ENCODE results near the gene DRD2.

DRD2 gene

DNA sequence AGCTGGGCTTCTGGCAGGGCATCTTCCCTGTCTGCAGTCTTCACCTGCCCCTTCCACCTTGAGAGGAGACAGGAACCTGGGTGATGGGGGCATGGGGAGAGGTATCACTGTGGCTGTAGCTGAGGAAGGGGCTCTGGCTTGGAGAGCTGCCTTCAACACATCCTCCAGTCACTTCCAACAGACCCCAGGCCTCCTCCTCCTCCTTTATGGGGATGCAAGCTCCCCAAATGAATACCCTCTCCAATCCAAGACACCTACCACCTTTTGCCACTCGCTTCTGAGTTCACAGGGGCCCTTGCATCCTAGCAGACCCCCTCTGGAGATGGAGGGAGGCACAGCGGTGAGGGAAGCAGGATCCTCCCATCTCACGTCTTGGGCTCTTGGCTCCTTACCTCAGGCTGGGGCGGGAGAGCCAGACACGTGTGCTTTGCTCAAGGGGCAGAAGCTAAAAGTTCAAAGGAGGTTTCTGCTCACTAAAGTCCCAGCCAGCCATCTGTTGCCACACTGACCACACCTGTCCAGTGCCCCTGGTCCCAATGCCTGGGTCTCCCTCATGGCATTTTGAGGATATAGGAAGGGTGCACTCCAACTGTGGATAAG, 74.5 kb downstream of the DRD2 start (continued):
- TF ChIP-seq ZSCAN18 (tag by site-specific recombination; IDR thresholded peaks at IDR 0.05): no peak
- TF ChIP-seq ZNF335 (tag by site-specific recombination; conservative IDR thresholded peaks at IDR 0.05): no peak
- TF ChIP-seq KLF16 (tag by site-specific recombination; IDR thresholded peaks at IDR 0.05): no peak
- TF ChIP-seq ZNF660 (tag by site-specific recombination; IDR thresholded peaks at IDR 0.05): no peak
- TF ChIP-seq ZNF423 (tag by site-specific recombination; IDR thresholded peaks at IDR 0.05): no peak
- no peak for TF ChIP-seq ZNF362 (tag by site-specific recombination; IDR thresholded peaks at IDR 0.05)
- no peak for TF ChIP-seq ZBTB10 (tag by site-specific recombination; IDR thresholded peaks at IDR 0.05)
- TF ChIP-seq, protein P1, sequence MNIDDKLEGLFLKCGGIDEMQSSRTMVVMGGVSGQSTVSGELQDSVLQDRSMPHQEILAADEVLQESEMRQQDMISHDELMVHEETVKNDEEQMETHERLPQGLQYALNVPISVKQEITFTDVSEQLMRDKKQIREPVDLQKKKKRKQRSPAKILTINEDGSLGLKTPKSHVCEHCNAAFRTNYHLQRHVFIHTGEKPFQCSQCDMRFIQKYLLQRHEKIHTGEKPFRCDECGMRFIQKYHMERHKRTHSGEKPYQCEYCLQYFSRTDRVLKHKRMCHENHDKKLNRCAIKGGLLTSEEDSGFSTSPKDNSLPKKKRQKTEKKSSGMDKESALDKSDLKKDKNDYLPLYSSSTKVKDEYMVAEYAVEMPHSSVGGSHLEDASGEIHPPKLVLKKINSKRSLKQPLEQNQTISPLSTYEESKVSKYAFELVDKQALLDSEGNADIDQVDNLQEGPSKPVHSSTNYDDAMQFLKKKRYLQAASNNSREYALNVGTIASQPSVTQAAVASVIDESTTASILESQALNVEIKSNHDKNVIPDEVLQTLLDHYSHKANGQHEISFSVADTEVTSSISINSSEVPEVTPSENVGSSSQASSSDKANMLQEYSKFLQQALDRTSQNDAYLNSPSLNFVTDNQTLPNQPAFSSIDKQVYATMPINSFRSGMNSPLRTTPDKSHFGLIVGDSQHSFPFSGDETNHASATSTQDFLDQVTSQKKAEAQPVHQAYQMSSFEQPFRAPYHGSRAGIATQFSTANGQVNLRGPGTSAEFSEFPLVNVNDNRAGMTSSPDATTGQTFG (tag by site-specific recombination; IDR thresholded peaks at IDR 0.05; ENCODE audit: borderline replicate concordance): no peak
- no peak for TF ChIP-seq ZNF610 (tag by site-specific recombination; IDR thresholded peaks at IDR 0.05; ENCODE audit: borderline replicate concordance)
- TF ChIP-seq KLF9 (tag by site-specific recombination; IDR thresholded peaks at IDR 0.05; ENCODE audit: low read depth): no peak
- no peak for TF ChIP-seq ZNF791 (tag by site-specific recombination; IDR thresholded peaks at IDR 0.05)
- TF ChIP-seq KLF17 (tag by site-specific recombination; IDR thresholded peaks at IDR 0.05): no peak

DNA sequence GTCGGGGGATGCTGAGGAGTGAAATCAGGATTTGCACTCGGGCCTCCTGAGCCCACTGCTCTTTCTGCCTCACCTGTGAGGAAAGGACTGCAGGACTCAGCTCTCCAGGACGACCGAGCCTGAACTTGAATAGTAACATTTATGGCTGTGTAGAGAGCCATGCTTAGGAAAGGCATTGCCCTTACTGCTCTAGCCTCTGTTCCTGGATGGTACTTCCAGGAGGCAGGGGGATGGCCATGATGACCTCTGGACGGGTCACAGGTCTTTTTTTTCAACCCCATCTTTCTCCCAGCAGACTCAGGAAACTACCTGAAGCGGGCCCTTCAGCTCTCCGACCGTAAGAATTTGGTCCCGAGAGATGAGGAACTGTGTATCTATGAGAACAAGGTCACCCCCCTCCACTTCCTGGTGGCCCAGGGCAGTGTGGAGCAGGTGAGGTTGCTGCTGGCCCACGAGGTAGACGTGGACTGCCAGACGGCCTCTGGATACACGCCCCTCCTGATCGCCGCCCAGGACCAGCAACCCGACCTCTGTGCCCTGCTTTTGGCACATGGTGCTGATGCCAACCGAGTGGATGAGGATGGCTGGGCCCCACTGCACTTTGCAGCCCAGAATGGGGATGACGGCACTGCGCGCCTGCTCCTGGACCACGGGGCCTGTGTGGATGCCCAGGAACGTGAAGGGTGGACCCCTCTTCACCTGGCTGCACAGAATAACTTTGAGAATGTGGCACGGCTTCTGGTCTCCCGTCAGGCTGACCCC, 76.3 kb downstream of the DRD2 start:
- Histone ChIP-seq H3K9me3 (ENCODE audit: control insufficient read depth, insufficient read depth, low read depth, low read length) (no peaks in the 10 kb centered on the region), H3K27ac (ENCODE audit: extremely low read depth, low read depth, low read length) (no peak overlapping the region), H3K36me3 (ENCODE audit: control insufficient read depth in 2 of 2, insufficient read depth in 1 of 2, low read length in 2 of 2) (no peaks in the 10 kb centered on the region), H3K4me3 (ENCODE audit: low read depth, low read length) (no peak overlapping the region), H3K4me1 (ENCODE audit: control insufficient read depth, insufficient read depth, low read length) (no peaks in the 10 kb centered on the region)
- CTCF ChIA-PET: no interaction called here
- POLR2A ChIA-PET: interaction anchor here (0.6 kb wide), 1 partner anchor 10 kb away, joined by 3 read pairs; no protein-coding TSS in a partner anchor
- TF ChIP-seq ZNF704 (tag by site-specific recombination; IDR thresholded peaks at IDR 0.05) (no peak), MZF1 (tag by site-specific recombination; IDR thresholded peaks at IDR 0.05; ENCODE audit: borderline replicate concordance) (no peak)

Measured in HEK293 (cell line).